Right lobe of liver (tissue), 4 donors: Measurements from ENCODE around the gene RASIP1.

Experiments used
- CTCF ChIP-seq, 4 donors: fragments of 200-600 bp in 3 of 4; fragments of 450-650 bp in 1 of 4; IDR thresholded peaks; one replicate each; pipeline versions ENCODE4 v1.5.1 to v1.8.0; 2016 to 2022; ENCODE audit warnings: antibody characterized with exemption in 4 of 4, mild to moderate bottlenecking in 2 of 4
- POLR2A ChIP-seq: fragments of 450-650 bp; IDR thresholded peaks from one replicate; pipeline ENCODE4 v1.6.1; 2017; ENCODE audit warnings: antibody characterized with exemption, mild to moderate bottlenecking
- donor health status: DM: no; HTN: no; CAD: no.
- donor health status: DM: no; HTN: no; CAD: no.
- donor health status: DM: no; HTN: yes; CAD: no.

GRCh38 chr19:48720251-48720612 lies 20.2 kb downstream of the RASIP1 start:
- TF ChIP-seq CTCF (IDR thresholded peaks at IDR 0.05) (no peak), POLR2A (no peak)
